Loucy (cell line): ENCODE measurements around the gene WDFY1.

ENCODE experiments used
- H2AFZ ChIP-seq: fragments of 200-600 bp; sonication (generic); 2 replicates; pipeline ENCODE4 v1.6.0; 2016; ENCODE audit warnings: antibody characterized with exemption, mild to moderate bottlenecking, low read length, moderate library complexity
- H3F3A ChIP-seq: fragments of 200-600 bp; 2 replicates; pipeline ENCODE4 v1.6.0; 2016; ENCODE audit warnings: antibody characterized with exemption, low read depth, mild to moderate bottlenecking
- H3K27me3 ChIP-seq: fragments of 200-600 bp; sonication (generic); 2 replicates; pipeline ENCODE4 v1.6.1; 2014; ENCODE audit warnings: low read length, mild to moderate bottlenecking; ENCODE audit not compliant: insufficient read depth, poor library complexity, severe bottlenecking
- H3K36me3 ChIP-seq: fragments of 200-600 bp; sonication (generic); 2 replicates; pipeline ENCODE4 v1.6.1; 2016; ENCODE audit warnings: low read length; ENCODE audit not compliant: insufficient read depth
- H3K4me1 ChIP-seq: fragments of 200-600 bp; sonication (generic); 2 replicates; pipeline ENCODE4 v1.5.1; 2014; ENCODE audit warnings: low read length, mild to moderate bottlenecking; ENCODE audit not compliant: insufficient read depth, poor library complexity, severe bottlenecking
- H3K4me2 ChIP-seq: fragments of 200-600 bp; sonication (generic); 2 replicates; pipeline ENCODE4 v1.6.0; 2014; ENCODE audit warnings: antibody characterized with exemption, low read length, low read depth, mild to moderate bottlenecking; ENCODE audit not compliant: poor library complexity, severe bottlenecking
- H3K4me3 ChIP-seq: fragments of 200-600 bp; sonication (generic); 2 replicates; pipeline ENCODE4 v1.5.1; 2014; ENCODE audit warnings: low read length, mild to moderate bottlenecking, mixed read lengths; ENCODE audit not compliant: poor library complexity, severe bottlenecking
- H3K79me2 ChIP-seq: fragments of 200-600 bp; sonication (generic); 2 replicates; pipeline ENCODE4 v1.6.1; 2014; ENCODE audit warnings: low read length; ENCODE audit not compliant: insufficient read depth
- H3K9ac ChIP-seq: fragments of 200-600 bp; sonication (generic); 2 replicates; pipeline ENCODE4 v1.6.0; 2014; ENCODE audit warnings: mild to moderate bottlenecking, low read depth, low read length, moderate library complexity; ENCODE audit not compliant: poor library complexity, severe bottlenecking
- H3K9me2 ChIP-seq: fragments of 200-600 bp; sonication (generic); replicated peaks from 2 replicates; pipeline ENCODE4 v1.6.1; 2016; ENCODE audit warnings: low read depth, low read length, mixed read lengths
- H3K9me3 ChIP-seq: fragments of 200-600 bp; sonication (generic); 2 replicates; pipeline ENCODE4 v1.6.1; 2014; ENCODE audit warnings: mild to moderate bottlenecking, antibody characterized with exemption, low read length, low read depth; ENCODE audit not compliant: insufficient read depth
- H4K20me1 ChIP-seq: fragments of 200-600 bp; sonication (generic); 2 replicates; pipeline ENCODE4 v1.6.0; 2014; ENCODE audit warnings: antibody characterized with exemption, low read length, mild to moderate bottlenecking; ENCODE audit not compliant: insufficient read depth, poor library complexity, severe bottlenecking
- EZH2phosphoT487 ChIP-seq: fragments of 200-600 bp; IDR thresholded peaks from 2 replicates; pipeline ENCODE4 v1.6.1; 2018; ENCODE audit warnings: antibody characterized with exemption, mild to moderate bottlenecking, moderate library complexity, borderline replicate concordance
- TF ChIP-seq, protein P1 (sequence below): fragments of 200-600 bp; sonication (generic); conservative IDR thresholded peaks from 2 replicates; pipeline ENCODE4 v1.5.1; 2014; ENCODE audit warnings: mild to moderate bottlenecking, antibody characterized with exemption, low read length

The WDFY1 gene

DNA sequence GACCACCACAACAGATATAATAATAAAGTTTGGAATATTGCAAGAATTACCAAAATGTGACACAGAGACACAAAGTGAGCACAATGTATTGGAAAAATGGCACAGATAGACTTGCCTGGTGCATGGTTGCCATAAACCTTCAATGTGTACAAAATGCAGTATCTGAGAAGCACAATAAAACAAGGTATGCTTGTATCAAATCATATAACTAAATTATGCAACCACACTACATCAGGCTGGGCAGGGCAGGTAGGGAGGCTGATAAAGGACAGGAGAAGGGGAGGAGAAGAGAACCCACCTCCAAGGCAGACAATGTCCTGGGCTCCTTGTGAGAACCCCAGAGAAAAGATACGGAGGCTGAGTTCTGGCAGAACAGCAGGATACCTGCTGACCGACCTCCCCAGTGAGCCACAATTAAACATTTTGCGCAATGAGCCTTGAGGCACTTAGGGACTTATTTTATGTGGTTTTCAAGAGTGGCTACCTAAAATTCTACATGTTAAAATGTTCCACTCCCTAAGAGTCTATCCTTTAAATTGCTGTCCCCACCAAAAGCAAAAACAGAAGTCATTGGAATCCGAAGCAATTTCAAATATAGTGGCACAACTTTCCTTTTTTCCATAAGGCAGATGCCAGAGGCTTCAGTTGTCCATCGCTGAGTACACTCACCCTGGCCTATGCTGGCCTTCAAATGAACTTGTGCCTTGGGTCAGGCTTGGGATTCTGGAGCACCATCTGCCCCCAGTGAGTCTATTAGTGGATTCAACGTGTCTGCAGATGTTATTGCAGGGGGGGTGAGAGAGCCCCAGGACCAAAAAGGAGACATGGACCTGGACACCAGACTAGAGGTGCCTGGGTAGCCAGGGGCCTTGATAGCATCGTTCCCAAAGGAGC lies 16.8 kb downstream of the WDFY1 start:
- Histone ChIP-seq H3K27me3 (no peaks in the 10 kb centered on the region), H3K79me2 (peaks cover 17% of the 10 kb centered on the region; the same call in 1 of the 2 replicates), H4K20me1 (peaks cover 22% of the 10 kb centered on the region), H3K4me1 (peaks cover 13% of the 10 kb centered on the region), H3F3A (peaks cover 5% of the 10 kb centered on the region; the same call in 1 of the 2 replicates), H3K4me3 (no peak overlapping the region), H3K36me3 (no peaks in the 10 kb centered on the region), H3K9ac (no peak overlapping the region), H3K9me3 (peaks cover 8% of the 10 kb centered on the region; the same call in 1 of the 2 replicates), H3K4me2 (no peak overlapping the region), H3K9me2 (no peaks in the 10 kb centered on the region), H2AFZ (no peak overlapping the region)
- TF ChIP-seq, protein P1, sequence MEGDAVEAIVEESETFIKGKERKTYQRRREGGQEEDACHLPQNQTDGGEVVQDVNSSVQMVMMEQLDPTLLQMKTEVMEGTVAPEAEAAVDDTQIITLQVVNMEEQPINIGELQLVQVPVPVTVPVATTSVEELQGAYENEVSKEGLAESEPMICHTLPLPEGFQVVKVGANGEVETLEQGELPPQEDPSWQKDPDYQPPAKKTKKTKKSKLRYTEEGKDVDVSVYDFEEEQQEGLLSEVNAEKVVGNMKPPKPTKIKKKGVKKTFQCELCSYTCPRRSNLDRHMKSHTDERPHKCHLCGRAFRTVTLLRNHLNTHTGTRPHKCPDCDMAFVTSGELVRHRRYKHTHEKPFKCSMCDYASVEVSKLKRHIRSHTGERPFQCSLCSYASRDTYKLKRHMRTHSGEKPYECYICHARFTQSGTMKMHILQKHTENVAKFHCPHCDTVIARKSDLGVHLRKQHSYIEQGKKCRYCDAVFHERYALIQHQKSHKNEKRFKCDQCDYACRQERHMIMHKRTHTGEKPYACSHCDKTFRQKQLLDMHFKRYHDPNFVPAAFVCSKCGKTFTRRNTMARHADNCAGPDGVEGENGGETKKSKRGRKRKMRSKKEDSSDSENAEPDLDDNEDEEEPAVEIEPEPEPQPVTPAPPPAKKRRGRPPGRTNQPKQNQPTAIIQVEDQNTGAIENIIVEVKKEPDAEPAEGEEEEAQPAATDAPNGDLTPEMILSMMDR = no peak
- TF ChIP-seq EZH2phosphoT487 = no peak

DNA sequence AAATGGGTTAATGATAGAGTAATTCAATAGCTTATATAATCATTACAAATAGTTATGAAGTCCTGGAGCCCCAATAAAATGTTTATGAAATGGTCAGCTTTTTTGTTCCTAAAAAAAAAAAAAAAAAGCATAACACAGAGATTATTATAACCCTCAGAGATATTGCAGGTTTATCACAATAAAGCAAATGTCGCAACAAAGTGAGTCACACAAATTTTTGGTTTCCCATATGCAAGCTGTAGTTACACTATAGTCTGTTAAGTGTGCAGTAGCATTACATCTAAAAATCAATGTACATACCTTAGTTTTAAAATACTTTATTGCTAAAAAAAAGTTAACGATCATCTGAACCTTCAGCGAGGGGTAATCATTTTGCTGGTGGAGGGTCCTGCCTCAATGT lies 20.0 kb downstream of the WDFY1 start:
- TF ChIP-seq, protein P1 = no peak
- no peak for TF ChIP-seq EZH2phosphoT487
- Histone ChIP-seq H2AFZ (no peak overlapping the region), H3K27me3 (no peaks in the 10 kb centered on the region), H3F3A (peaks cover 5% of the 10 kb centered on the region; the same call in 1 of the 2 replicates), H3K4me2 (no peak overlapping the region), H3K4me3 (no peak overlapping the region), H4K20me1 (peaks cover 10% of the 10 kb centered on the region), H3K9me2 (no peaks in the 10 kb centered on the region), H3K9ac (no peak overlapping the region), H3K9me3 (peaks cover 8% of the 10 kb centered on the region; the same call in 1 of the 2 replicates), H3K79me2 (peaks cover 20% of the 10 kb centered on the region), H3K36me3 (no peaks in the 10 kb centered on the region), H3K4me1 (peaks cover 4% of the 10 kb centered on the region)

DNA sequence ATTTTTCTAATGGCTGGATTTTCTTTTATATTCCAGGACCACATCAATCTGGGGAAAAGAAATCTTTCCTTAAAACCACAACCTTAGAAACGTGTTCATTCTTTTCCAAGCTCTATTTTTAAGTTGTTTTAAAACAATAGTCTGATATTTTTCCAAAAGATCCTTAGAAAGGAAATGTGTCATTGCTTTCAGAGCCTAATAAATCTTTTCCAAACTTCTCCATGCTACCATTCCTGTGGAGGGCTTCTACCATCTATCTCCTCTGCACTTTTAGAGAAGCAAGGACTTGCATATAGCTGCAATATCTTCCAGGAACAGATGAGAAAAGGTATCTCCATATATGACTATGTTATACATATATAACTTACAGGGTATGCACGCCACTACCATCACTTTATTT lies 21.2 kb downstream of the WDFY1 start:
- H3K27me3 ChIP-seq = no peaks in the 10 kb centered on the region

More for the DNA sequence above, 21.2 kb downstream of the WDFY1 start:
- H3K4me1 ChIP-seq = no peaks in the 10 kb centered on the region
- H2AFZ ChIP-seq = no peak overlapping the region
- TF ChIP-seq EZH2phosphoT487 = no peak
- TF ChIP-seq, protein P1 = no peak
- H3K4me3 ChIP-seq = no peak overlapping the region
- no peaks in the 10 kb centered on the region for H3F3A ChIP-seq
- peaks cover 24% of the 10 kb centered on the region for H3K79me2 ChIP-seq
- H3K9me3 ChIP-seq = peaks cover 8% of the 10 kb centered on the region; the same call in 1 of the 2 replicates
- no peaks in the 10 kb centered on the region for H3K36me3 ChIP-seq
- H4K20me1 ChIP-seq = peaks cover 5% of the 10 kb centered on the region
- H3K4me2 ChIP-seq = no peak overlapping the region
- no peaks in the 10 kb centered on the region for H3K9me2 ChIP-seq
- H3K9ac ChIP-seq = no peak overlapping the region
